Lung microvascular endothelial cell (primary cell): ENCODE data around the gene C19orf85. TPM values are rescaled to one million over a fixed set of nuclear protein-coding genes. Genes with fewer than 3 reads are reported as not detected.
A peak's percentile ranks its signal among the peaks of the same experiment; 100 is the strongest.

Experiments
- DNase-seq, 2 donors: peaks; one replicate each; pipeline versions ENCODE4 v3.0.0 to v3.0.0-alpha.2; 2010; ENCODE audit warnings: low read depth in 2 of 2
- total RNA-seq: library from RNA; depleted of rRNA; stranded (reverse); fragments of >200 nt; gene quantifications from 2 replicates; pipeline ENCODE4 v1.2.1, GENCODE V29; 2014

Gene C19orf85
- total RNA-seq, 1 donor from 2014 or later, result not detected

DNA sequence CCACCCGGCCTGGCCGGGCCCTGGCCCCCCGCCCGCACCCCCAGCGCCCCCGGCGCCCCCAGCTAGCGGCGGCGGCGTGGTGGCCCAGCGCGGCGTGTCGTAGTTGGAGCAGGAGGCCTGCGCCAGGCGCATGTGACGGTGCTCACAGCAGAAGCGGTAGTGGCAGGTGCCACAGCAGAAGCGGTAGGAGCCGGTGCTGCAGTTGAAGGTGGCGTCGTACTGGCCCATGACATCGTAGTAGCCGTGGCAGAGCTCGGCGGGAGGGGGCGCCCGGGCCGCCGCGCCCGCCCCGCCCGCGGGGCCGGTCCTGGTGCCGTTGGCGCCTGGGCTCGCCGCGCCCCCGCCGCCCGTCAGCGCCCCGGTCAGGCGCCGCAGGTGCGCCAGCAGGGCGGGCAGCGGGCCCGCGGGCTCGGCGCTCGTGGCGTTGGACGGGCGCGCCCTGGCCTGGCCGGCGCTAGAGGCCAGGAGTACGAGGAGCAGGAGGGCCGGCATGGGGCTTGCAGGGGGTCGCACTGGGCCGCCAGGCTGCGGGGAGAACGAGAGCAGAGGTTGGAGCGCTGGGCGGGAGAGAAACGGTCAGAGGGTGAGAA, 22.1 kb downstream of the C19orf85 start:
- DNase-seq, result no peak

DNA sequence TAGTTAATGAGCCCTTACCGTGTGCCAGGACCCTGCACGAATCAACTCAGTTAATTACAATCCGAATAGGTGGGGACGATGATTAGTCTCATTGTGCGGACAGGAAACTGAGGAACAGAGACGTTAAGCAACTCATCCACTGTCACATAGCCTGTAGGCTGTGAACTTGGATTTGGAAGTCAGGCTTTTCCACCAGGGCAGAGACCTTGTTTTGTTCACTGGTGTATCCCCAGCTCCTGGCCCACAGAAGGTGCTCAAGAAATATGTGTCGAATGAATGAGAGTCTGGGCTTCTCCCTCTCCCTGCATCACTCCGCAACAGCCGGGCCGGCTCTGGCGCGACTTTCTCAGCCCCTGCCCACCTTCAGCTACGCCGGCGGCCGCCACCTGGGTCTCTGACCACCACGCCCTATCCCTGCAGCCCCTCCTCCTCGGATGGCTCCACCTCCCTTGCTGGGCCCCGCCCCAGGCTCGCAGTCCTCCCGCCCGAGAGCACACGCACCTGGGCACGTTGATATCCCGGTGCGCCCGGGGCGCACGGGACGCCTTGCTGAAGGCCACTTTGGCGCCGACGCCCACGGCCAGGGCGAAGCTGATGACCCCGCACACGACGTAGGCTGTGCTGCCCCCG, 22.7 kb downstream of the C19orf85 start:
- DNase-seq, result no peak

DNA sequence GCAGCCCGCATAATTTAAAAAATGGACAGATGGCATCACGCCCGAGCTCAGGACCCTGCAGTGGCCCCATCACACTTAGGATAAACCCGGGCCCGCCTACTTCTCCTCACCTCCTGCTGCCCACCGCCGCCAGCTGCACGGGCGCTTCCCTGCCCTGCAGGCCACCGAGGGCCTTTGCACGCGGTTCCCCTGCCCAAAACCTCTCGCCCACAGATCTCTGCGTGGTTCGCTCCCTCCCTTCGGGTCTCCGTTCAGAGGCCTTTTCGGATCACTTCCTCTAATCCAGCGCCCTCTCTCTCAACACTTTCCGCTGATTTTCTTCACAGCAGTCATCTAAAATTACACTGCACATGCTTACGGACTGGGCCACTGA, 23.2 kb downstream of the C19orf85 start:
- DNase-seq, result no peak

DNA sequence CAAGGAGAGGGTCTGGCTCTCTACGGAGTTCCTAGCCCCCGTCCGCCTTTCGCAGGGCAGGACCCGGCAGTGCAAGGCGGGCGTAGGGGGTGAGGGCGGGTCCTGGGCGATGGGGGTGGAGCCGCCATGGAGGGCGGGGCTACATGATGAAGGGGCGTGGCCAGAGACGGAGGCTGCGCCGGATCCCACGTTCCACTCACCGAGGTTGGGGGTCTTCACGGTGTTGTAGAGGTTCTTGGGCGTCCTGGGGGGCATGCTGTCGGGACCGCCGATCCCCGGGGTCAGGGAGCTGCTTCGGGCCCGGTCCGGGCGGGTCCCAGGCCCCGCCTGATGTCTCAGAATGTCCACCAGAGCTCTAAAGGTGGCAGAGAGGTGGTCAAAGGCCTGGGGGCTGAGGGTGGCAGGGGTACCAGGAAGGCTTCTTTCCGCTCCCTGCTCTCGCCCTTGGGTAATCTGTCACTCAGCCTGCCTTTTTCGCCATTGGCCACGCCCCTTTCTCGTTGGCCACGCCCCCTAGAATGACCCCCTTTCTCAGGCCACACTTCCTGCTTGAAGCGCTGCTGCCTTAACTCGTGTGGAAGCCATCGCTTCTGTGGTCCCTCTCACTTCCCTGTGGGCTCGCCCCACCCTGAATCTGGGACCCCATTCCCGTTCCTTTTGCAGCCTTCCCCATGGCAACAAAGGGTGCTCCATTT, 24.0 kb downstream of the C19orf85 start:
- no peak for DNase-seq

DNA sequence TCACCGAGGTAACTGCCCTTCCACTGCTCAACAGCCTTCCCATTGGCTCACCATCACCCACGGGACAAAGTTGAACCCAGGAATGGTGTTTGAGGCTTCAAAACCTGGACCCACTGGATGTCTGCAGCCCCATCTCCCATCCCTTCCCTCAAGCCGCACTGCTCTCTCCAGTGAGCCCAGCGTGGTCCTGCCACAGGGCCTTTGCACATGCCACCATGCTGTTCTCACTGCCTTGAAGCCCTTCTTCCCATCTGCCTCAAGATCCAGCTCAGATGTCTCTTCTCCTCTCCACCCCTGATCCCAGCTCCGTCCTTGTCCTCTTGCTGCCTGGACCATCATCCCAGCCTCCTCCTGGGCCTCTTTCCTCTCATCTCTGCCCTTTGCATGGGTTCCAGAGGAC, 25.5 kb downstream of the C19orf85 start:
- no peak for DNase-seq

DNA sequence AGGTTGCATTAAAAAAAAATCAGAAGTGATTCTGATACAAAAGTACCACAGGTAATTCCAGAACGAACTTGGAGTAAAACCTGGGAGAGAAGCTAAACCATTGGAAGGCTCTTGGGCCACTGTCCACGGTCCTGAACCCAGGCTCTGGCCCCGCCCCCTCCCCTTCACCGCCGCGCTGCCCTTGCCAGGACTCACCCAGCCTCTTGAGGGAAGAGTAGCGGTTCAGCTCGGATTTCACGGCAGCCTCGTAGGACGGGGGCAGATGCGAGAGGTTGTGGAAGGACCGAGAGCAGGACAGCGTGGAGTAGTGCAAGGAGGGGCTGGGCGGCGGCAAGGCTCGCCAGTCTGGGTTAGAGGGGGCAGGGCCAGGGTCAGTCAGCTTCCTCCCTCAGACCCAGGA, 27.1 kb downstream of the C19orf85 start:
- DNase-seq, result peak; percentile 56 to 60

DNA sequence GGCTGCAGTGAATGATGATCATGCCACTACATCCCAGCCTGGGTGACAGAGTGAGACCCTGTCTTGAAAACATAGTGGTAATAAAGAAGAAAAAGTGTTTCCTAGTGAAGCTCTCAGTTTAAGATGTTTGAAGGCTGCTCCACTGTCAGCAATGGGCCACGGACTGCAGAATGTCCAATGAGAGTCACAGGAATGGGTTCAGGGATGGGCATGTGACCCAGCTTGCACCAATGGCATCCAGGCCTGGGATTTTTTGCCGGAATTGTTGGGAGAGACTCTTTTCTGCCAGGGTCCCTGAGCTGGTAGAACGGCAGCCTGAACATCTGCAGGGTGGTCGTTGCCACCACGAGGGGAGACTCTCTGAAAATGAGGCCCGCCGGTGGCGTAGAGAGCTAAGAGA, 27.7 kb downstream of the C19orf85 start:
- DNase-seq, result no peak

DNA sequence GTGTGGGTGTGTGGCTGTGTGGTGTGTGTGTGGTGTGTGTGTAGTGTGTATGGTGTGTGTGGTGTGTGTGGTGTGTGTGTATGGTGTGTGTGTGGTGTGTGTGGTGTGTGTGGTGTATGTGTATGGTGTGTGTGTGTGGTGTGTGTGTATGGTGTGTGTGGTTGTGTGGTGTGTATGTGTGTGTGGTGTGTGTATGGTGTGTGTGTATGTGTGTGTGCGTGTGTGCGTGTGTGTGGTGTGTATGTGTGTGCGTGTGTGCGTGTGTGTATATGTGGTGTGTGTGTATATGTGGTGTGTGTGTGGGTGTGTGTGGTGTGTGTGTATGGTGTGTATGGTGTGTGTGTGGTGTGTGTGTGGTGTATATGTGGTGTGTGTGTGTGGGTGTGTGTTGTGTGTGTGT, 29.5 kb downstream of the C19orf85 start:
- DNase-seq, result no peak

DNA sequence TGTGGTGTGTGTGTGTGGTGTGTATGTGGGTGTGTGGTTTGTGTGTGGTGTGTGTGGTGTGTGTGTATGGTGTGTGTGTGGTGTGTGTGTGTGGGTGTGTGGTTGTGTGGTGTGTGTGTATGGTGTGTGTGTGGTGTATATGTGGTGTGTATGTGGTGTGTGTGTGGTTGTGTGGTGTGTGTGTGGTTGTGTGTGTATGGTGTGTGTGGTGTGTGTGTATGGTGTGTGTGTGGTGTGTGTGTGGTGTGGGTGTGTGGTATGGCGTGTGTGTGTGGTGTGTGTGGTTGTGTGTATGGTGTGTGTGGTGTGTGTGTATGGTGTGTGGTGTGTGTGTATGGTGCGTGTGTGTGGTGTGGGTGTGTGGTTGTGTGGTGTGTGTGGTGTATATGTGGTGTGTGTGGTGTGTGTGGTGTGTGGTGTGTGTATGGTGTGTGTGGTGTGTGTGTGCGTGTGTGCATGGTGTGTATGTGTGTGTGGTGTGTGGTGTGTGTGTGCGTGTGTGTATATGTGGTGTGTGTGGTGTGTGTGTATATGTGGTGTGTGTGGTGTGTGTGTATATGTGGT, 30.1 kb downstream of the C19orf85 start:
- DNase-seq, result no peak

DNA sequence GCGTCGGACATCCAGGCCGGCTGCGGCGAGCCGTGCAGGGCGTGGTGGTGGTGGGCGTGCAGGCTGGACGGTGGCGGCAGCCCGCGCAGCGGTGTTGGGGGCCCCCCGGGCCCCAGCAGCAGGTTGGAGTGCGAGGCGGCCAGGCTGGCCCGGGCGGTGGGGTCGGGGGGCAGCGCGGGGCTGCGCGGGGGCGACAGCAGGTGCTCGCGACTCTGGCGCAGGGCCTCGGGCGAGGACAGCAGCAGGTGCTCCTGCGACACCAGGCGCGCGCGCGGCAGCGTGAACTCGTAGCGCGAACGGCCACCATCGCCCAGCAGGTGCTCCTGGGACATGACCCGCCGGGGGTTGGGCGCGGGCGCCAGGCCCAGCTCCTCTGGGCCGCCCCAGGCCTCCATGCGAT, 31.3 kb downstream of the C19orf85 start:
- no peak for DNase-seq

DNA sequence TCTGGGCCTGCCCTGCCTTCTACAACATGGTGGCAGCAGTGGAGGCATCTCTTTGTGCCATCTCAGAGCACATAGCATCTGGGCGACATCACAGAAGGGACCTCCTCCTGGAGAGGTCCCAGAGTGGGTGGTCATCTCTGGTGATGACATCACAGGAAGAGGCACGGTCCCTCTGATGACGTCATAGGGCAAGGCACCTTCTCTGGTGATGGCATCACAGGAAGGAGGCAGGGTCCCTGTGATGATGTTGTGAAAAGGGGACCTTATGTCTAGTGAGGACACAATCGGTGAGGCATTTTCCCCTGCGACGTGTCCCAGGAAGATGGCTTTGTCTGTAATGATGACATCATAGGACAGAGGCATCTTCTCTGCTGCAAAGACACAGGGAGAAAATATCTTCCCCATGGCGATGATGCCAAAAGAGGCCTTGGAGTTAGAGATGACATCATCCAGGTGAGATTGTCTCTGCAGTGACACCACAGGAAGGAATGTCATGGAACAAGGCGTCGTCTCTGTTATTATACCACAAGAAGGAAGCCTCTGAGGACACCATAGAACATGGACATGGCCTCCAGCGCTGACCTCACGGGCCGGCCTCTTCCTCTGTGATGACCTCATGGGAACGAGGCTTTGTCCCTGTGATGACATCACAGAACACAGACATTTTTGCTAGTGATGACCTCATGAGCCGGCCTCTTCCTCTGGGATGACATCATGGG, 32.2 kb downstream of the C19orf85 start:
- no peak for DNase-seq

DNA sequence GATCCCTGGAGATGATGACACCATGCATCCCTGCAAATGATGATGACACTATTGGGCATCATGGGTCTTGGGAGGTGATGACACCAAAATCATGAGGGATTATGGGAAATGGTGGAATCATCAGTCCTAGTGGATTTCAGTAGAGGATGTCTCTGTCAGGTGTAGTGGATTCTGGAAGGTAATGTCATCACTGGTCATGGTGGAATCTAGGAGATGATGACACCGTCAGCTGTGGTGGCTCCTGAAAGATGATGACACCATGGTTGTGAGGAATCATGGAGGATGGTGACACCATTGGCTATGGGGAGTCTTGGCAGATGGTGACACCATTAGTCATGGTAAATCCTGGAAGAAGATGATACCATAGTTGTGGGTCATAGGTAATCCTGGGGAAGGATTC, 33.4 kb downstream of the C19orf85 start:
- no peak for DNase-seq

DNA sequence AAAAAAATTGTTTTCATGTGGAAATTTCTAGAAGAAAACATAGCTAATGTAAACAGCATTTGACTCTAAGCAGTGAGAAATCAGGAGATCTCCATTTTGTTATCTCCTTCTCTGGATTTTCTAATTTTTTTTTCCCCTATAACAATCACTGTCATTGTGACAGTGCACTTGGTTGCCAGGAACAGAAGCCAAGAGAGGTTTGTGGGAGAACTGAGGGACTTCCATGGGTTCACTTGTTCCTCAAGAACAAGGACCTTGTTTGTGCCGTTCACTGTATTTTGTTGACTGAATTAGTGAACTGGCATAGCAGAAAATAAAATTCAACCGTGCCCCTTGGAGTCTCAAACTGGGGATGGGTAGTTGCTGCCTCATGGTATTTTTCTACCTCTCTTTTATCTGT, 38.5 kb downstream of the C19orf85 start:
- DNase-seq, result no peak

DNA sequence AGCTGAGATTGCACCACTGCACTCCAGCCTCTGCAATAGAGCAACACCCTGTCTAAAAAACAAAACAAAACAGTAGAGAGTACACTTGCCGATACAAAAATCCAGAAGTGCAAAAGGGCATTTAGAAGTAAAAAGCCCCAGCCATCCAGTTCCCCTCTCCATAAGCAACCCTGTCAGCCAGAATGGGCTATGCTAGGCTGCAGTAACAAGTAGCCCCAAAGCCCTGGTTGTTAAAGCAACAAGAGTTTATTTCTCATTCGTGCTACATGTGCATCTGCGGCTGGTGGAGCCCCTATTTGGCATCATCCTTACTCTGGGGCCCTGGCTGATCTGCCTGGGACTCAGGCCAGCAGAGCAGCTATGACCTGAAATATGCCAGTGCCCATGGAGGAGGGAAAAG, 40.0 kb downstream of the C19orf85 start:
- no peak for DNase-seq

DNA sequence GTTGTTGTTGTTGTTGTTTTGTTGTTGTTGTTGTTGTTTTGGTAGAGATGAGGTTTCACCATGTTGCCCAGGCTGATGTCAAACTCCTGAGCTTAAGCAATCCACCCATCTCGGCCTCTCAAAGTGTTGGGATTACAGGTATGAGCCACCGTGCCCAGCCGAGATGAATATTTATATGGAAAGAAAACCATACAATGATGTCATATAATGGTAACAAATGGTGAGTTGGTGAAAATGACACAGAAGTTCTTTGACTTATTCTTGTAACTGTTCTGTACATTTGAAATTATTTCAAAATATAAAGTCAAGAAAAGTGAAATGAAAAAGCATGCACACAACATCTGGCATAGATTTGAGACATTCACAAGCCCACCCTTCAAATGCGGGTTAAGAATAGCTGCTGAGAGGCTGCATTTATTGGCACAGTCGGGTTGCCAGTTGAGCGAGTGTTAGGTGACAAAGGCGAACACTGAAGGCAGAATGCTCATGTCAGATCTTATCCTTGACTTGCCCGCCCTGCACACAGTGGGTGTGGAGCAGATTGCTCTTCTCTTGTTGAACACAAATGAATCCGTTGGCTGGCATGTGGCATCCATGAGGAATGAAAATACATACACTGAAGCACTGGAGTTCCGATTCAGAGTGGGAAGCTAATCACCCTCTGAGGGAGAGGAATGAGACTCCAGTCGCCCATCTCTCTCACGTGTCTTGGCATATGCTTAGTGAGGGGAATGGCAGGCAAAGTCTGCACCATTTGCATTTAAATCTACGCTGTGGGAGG, 41.1 kb downstream of the C19orf85 start:
- DNase-seq, result no peak

DNA sequence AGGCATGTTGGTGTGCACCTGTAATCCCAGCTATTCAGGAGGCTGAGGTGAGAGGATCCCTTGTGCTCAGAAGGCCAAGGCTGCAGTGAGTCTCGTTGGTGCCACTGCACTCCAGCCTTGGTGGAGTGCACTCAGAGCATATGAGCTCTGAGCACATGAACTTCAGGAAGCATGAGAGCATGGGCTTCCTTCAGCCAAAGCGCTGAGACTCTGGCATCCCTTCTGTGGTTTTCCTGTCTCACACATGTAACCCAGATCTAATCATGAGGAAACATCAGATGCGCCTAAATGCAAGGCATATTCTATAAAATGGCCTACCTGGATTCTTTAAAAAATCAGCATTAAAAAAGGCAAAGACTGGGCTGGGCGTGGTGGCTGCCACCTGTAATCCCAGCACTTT, 43.3 kb downstream of the C19orf85 start:
- peak in 1 of 2 donors; percentile 61 for DNase-seq

DNA sequence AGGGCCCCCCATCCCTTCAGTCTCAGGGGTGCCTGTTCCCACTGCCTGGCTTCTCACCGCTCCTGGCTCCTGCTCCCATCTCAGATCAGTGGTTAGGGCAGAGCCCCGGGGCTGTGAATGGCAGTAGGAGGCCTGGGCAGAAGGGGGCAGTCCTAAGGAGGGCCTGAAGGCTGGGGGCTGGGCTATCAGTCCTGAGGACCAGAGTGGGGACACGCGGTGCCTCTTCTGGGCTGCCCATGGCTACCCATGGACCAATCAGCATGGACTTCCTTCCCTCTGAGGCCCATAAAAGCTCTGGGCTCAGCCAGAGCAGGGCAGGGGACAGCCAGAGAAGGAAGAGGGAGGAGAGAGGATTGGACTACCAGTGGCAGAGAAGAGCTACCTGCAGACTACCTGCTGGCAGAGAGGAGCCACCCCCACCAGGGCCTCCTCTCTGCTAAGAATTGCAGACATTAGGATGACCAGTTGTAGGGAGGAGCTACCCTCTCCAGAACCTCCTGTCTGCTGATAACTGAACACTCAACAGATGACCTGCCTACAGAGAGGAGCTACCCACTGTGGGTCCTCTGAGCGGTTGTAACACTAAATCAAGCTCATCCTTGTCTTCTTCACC, 44.8 kb downstream of the C19orf85 start:
- DNase-seq, result no peak

DNA sequence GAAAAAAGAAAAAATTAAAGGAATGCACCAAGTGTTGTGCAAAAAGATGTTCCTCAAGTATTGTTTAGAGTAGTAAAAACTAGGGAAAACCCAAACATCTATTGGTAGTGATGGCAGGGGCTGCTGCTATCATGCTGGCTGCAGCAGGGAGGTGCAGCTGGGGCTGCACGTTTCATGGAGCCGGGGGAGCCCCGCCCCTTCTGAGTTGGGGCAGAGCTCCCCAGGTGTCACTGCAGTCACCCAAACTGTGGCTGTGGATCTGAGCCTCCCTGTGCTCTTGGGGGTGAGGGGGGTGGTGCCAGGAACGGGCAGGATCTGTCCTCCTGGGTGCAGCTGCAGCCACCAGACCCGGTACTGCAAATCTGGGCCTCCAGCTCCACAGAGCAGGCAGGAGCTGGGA, 45.4 kb downstream of the C19orf85 start:
- no peak for DNase-seq

DNA sequence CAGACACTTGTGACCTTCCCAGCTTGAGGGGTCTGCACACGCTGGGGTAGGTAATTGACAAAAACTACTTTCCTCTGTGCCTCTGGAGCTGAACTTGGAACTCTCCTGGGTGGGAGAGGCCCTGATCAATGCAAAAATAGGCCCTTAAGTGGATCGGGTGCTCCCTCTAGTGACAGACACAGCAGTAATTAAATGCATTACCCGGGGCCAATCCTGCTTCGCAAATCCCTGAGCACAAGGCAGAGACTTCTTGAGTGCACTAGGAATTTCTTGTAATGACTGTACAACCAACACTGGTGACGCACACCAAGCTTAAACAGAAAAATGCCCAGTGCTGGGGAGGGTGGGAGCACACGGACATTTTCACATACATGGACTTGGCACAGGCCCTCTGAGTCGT, 46.4 kb downstream of the C19orf85 start:
- peak; percentile 79 to 82 for DNase-seq
